DMS79 (cell line): ENCODE measurements around the gene SCARF2.
"Not testable (repeated sequence)": the region's sequence is repeated elsewhere in the genome, so short reads cannot be mapped to it uniquely, and the experiment has no call there.

Experiments used
- DNase-seq: peaks from one replicate; lab custom pipeline; 2025; lab: John Stamatoyannopoulos, UW

SCARF2 gene

DNA sequence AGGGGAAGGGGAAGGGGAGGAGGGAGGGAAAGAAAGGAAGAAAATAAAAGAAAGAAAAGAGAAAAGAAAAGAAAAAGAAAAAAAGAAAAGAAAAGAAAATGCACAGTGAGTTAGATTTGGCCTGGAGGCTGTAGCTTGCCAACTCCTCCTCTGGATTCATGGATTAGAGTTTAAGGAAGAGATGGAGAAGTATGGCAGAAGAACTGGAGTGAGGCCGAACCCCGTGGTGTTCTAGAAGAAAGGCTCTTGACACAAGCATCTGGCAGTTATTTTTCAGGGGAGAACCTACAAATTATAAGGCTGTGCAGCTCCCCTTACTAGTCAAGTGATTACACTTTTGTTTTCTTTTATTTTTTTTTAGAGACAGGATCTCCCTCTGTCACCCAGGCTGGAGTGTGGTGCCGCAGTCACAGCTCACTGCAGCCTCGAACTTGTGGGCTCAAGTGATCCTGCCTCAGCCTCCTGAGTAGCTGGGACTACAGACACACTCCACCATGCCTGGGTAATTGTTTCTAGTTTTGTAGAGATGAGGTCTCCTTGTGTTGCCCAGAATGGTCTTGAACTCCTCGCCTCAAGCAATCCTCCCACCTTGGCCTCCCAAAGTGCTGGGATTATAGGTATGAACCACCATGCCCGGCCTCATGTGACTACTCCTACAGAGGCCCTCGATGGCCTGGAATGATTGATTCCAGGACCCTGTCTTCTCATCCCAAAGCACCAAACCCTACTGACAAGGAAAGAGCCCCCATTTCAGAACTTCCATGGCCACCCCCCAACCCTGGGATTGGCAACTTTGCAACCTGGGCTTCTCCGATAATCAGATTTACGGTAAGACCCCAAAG is 24.2 kb downstream of the SCARF2 start:
- DNase-seq = no peak

DNA sequence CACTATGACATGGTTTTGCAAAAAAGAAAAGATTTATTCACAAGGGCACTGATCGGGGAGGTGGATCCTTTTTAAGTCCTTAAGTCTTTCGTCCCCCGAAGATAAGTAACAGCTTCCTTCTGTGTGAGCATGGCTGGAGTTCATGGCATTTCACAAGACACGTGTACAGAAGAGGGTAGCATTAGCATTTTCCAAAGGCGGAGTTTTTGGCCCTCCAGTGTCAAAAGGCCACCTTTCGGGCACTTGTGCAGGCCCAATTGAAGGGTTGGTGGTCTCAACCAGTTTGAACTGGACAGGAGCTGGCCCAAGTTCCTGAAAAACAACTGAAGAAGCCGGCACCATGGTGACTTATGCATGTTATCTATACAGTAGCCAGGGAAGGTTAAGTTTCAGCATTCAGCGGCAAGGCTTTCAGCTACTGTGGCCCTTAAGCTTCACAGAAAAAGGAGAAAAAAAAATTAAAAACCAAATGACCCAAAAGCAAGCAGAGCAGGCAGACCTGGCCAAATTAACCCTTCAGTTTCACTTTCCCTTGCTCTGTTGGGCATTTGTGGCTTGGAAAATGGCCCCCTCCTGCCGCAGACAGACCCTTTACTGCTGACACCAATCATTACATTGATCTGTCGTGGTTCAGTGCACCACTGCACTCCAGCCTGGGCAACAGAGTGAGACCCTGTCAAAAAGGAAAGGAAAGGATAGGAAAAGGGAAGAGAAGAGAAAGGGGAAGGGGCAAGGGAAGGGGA is 25.0 kb downstream of the SCARF2 start:
- DNase-seq = no peak

DNA sequence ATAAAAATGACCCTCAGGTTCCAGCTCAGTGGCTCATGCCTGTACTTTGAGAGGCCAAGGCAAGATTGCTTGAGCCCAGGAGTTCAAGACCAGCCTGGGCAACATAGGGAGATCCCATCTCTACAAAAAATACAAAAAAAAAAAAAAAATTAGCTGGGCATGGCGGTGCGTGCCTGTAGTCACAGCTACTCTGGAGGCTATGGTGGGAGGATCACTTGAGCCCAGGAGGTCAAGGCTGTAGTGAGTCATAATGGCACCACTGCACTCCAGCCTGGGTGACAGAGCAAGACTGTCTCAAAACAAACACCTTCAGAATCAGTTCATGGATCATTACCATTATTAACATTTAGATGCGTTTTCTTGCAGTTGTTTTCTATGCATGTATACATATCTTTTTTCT is 28.2 kb downstream of the SCARF2 start:
- not testable (repeated sequence) for DNase-seq

DNA sequence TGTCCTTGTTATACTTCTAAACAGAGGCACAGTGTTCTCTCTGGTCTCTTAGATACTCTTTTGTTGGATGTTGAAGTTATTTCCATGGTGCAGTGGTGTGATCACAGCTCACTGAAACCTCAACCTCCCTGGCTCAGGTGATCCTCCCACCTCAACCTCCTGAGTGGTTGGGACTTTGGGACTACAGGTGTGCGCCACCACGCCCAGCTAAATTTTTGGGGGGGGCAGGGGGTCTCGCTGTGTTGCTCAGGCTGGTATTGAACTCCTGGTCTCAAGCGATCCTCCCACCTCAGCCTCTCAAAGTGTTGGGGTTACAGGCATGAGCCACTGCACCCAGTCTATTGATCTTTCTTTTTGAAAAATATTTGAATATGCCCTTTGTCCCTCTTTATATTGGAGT is 28.7 kb downstream of the SCARF2 start:
- no peak for DNase-seq

DNA sequence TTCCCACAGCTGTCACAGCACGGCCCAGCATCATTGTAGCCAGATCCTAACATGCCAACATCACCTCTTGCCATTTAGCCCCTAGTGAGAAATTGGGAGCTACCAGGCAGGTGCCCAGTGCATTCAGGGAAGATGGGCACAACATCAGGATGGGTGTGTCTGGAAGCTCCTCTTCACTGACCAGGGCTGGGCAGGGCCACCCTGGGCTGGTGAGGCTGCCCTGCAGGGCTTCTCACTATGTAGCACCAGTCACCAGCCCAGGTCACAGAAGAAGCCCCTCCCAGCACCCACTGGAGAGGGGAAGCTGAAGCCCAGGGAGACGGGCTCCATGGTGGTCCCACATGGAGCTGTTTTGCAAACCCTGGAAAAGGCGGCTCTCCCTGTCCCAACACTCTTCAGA is 29.8 kb downstream of the SCARF2 start:
- DNase-seq = no peak

DNA sequence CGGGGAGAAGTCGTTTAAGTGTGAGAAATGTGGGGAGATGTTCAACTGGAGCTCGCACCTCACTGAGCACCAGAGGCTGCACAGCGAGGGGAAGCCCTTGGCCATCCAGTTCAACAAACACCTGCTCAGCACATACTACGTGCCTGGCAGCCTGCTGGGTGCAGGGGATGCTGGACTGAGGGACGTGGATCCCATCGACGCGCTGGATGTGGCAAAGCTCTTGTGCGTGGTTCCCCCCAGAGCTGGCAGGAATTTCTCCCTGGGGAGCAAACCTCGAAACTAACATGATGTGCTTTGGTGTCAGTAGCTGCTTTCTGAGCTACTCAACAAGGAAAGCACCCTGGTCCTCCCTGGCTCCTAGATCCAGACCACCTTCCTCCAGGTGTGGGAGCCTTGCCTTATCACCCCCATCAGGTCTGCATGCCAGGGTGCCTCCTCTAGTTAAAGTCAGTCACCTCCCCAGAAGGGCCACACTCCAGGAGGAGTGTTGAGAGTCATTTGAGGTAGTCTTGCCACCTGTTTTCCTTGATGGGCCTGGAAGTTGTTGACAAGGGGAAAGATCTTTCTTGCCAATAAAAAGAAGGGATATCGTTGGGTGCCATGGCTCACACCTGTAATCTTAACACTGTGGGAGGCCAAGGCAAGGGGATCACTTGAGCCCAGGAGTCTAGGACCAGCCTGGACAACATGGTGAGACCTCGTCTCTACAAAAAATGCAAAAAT is 30.8 kb downstream of the SCARF2 start:
- DNase-seq = no peak

DNA sequence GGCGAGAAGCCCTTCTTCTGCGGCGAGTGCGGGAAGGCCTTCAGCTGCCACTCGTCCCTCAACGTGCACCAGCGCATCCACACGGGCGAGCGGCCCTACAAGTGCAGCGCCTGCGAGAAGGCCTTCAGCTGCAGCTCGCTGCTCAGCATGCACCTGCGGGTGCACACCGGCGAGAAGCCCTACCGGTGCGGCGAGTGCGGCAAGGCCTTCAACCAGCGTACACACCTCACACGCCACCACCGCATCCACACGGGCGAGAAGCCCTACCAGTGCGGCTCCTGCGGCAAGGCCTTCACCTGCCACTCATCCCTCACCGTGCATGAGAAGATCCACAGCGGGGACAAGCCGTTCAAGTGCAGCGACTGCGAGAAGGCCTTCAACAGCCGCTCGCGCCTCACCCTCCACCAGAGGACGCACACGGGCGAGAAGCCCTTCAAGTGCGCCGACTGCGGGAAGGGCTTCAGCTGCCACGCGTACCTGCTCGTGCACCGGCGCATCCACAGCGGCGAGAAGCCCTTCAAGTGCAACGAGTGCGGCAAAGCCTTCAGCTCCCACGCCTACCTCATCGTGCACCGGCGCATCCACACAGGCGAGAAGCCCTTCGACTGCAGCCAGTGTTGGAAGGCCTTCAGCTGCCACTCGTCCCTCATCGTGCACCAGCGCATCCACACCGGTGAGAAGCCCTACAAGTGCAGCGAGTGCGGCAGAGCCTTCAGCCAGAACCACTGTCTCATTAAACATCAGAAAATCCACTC is 31.5 kb downstream of the SCARF2 start:
- no peak for DNase-seq

DNA sequence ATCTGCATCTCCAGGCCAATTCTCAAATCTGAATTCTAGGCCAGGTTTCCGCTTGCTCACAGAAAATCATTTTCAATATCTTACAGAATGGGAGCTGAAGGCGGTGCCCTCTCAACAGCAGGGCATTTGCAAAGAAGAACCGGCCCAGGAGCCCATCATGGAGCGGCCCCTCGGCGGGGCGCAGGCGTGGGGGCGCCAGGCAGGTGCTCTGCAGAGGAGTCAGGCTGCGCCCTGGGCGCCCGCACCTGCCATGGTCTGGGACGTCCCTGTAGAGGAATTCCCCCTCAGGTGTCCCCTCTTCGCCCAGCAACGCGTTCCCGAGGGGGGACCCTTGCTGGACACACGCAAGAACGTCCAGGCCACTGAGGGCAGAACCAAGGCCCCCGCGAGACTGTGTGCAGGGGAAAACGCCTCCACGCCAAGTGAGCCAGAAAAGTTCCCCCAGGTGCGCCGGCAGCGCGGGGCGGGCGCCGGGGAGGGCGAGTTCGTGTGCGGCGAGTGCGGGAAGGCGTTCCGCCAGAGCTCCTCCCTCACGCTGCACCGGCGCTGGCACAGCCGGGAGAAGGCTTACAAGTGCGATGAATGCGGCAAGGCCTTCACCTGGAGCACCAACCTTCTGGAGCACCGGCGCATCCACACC is 32.2 kb downstream of the SCARF2 start:
- no peak for DNase-seq

DNA sequence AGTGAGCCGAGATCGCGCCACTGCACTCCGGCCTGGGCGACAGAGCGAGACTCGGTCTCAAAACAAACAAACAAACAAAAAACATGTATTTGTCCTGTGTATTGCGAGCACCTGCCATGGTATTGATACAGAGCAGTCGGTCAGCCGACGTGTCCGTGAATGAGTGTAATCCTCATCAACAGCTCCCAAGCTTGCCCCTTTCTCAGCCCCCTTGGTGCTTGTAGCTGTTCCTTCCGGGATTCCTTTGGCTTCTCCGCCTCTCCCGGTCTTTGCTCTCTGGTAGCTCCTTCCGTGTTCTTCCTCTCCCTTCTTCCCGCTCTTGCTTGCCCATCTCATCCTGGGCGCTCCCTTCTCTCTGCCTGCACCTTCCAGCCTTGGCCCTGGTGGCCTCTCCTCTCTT is 32.7 kb downstream of the SCARF2 start:
- no peak for DNase-seq

DNA sequence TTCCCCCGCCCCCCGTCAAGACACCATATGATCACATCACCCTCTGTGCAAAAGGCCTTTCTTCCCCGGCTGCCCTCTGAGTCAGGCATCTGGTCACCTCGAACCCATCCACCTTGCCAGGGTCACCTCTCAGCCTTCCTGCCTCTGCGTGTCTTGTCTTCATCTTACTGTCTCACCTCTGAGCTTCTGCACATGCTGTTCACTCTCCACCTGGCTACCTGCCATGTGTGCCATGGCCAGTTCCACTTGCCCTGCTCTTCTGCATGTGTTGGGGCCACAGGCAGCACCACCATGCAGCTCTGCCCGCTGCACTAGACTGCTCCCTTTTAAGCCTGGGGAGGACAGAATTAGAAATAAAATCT is 33.9 kb downstream of the SCARF2 start:
- no peak for DNase-seq

DNA sequence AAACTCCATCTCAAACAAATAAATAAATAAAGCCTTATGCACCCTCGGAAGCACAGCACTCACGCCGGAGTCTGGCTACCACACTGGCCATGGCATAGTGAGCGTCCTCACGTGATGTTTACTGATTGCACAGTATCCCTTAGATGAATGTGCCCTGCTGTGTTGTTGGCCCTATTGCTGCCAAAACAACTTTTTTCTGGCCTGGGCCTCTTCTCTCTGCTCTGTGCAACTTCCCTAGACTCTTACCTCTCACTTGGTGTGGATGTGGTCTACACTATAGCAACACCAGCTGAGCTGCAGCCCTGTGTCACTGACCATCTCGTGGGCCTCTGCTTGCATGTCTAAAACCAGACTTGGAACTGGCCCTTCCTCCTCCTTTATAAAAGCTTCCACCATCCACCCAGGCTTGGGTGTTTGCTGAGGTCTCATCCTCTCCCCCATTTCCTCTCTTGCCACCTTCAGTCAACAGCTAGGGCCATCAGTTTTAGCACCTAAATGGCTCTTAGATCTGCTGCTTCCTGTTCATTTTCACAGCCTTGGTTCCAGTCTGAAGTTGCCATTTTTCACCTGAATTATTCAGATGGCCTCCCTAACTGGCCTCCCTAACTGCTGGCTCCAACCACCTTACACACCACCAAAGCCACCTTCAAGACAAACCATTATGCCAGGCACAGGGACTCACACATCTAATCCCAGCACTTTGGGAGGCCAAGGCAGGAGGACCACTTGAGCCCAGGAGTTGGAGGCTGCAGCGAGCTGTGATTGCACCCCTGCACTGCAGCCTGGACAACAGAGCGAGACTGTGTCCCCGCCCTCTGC is 34.5 kb downstream of the SCARF2 start:
- DNase-seq = no peak

DNA sequence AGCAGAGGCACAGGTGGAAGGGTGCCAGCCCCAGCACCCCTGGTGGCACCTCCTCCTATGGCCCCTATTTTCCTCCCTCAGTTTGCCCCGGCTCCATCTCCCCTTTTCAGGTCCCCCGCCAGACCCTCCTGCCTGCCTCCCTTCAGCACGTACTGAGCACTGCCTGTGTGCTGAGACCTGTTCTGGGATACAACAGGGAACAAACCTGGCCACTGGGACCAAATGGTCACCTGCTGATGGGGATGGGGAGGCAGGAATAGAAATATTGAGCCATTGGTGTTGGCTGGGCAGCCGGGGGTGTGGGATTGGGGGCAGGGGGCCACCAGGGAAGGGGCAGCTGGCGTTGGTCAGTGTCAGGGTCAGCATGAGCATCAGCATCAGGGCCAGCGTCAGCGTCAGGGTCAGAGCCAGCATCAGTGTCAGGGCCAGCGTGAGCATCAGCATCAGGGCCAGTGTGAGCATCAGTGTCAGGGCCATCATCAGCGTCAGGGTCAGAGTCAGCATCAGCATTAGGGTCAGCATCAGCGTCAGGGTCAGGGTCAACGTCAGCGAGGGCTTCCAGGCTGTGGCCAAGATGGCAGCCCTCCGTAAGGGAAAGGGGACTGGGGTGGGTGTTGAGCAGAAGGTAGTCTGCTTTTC is 36.1 kb downstream of the SCARF2 start:
- DNase-seq = no peak

DNA sequence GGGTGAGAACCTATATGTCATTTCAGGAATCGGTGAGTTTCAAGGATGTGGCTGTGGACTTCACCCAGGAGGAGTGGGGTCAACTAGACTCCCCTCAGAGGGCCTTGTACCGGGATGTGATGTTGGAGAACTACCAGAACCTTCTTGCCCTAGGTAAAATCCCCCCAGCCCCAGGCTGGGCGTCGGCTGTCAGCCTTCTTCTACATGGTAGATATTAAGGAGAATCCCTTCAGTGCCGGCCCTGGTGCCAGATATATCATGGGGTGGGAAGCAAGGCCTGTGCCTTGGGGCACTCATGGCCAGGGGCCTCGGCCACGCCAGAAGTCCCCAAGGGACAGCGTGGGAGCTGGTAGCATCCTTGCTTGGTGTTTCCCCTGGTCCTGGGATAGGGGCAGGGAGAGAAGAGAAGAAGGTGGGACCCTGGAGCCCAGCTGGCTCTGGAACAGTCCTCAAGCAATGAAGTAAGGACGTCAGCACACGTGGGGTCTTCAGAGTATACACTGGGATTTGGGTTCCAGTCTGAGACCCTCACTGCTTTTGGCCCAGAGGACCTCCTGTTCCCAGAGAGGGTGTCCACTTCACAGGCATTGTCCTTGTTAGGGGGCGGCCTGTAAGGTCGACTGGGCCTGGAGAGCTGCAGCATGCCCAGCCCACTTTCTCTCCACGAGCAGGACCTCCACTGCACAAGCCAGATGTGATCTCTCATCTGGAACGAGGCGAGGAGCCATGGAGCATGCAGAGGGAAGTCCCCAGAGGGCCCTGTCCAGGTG is 36.8 kb downstream of the SCARF2 start:
- DNase-seq = no peak

DNA sequence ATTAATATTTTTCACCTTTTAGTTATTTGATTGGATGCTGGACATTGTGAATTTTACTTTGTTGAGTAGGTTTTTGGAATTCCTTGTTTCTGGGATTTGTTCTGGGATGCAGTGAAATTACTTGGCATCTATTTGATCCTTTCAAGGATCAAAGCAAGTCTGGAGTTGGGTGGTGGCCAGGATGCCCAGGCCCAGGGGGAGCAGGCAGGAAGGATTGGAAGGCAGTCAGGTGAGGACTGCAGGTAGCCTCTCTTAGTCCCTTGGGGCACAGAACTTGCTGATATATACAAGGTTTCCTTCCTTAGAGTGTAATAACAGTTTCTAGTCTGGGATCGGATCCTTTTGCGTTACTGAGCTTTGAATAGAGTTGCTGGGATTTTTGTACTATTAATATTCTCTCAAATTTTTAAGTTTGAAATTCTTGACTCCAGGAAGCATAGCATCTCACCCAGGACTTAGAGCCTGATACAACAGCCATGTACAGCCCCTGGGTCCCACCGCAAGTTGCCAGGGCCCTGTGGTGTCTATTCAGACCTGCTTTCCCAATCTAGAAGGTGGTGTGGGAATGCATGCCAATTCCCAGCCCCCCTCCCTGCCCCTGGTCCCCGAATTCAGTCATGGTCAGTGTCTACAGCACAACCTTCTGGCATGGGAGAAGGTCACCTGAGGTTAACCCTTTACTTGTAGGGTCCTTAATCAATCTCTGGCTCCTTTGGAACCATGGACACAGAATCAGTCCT is 37.6 kb downstream of the SCARF2 start:
- DNase-seq = no peak

DNA sequence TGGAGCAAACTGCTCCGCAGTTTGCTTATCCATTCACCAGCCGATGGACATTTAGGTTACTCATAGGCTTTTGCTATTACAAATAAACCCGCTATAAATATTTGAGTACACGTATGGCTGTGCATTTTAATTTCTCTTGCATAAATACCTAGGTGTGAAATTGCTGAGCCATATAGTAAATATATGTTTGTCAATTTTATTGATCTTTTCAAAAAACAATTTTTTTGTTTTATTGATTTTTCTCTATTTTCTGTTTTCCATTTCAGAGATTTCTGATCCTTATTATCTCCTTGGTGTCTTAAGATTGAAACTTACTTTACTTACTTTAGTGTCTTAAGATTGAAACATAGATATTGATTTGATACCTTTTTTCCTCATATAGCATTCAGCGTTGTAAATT is 39.2 kb downstream of the SCARF2 start:
- DNase-seq = no peak

DNA sequence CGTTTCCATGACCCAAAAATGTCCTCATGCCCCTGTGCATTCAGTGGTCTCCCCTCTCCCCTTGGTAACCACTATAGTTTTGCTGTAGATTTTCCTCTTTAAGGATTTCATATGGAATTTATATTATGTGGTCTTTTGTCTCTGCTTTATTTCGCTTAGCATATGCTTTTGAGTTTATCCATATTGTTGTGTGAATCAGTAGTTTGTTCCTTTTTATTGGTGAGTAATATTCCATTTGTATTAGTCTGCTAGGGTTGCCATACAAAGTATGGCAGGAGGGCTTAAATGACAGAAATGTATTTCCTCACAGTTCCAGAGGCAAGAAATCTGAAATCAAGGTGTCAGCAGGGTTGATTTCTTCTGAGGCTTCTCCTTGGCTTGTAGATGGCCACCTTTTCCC is 40.1 kb downstream of the SCARF2 start:
- DNase-seq = no peak

DNA sequence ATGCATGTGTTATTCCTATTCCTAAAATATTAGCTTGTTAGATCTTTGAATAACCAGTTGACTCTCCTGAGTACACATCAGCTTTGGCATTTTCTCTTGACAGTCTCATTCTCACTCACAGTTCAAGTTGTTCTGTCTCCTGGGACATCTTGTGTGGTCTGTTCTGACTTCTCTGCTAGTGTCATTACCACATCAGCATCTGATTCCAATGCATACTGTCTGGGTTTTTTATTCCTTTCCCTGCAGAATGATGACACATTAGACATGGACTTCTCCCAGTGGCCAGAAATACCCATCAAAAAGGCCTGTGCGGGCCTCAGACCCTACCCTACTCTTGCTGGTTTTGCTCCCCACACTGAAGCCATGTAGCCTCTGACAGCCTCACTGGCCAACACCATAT is 41.0 kb downstream of the SCARF2 start:
- no peak for DNase-seq

DNA sequence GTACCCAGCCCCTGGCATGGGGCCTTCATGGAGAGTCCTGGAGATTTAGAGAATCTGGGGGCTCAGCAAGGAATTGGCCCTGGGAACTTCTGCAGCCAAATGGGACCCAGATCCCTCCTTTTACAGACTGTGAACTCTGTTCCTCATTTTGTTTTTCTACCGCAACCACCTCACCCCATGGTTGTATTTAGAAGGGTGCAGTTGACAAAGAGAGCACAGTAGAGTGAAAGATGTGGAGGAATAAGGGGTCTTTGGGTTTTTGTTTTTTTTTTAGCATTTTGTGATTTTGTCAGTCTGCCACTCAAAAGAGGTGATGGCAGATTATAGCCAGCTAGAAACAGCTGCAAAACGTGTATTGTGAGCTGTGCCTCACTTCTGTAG is 41.7 kb downstream of the SCARF2 start:
- DNase-seq = no peak
